Neutrophil (primary cell): ENCODE data around the gene GABRA5.

ENCODE experiments used
- H3K27ac ChIP-seq: fragments of 200-600 bp; sonication (generic); 2 replicates; pipeline ENCODE4 v1.5.1; 2016; ENCODE audit warnings: mild to moderate bottlenecking, moderate library complexity
- H3K27me3 ChIP-seq: fragments of 200-600 bp; sonication (generic); 2 replicates; pipeline ENCODE4 v1.6.0; 2016; ENCODE audit warnings: mild to moderate bottlenecking
- H3K36me3 ChIP-seq: fragments of 200-600 bp; sonication (generic); 2 replicates; pipeline ENCODE4 v1.5.1; 2017
- H3K4me1 ChIP-seq, 2 experiments: fragments of 200-600 bp in 1 of 2; sonication (generic) in 1 of 2; 1 replicate in 1 of 2; 2 replicates in 1 of 2; pipeline versions ENCODE4 v1.5.1 to v1.6.1; 2013 to 2016; ENCODE audit warnings: low read depth in 1 of 2, low read length in 1 of 2, mild to moderate bottlenecking in 1 of 2, moderate library complexity in 1 of 2; ENCODE audit not compliant: control insufficient read depth in 1 of 2, insufficient read depth in 1 of 2
- H3K4me3 ChIP-seq, 2 experiments: fragments of 200-600 bp in 1 of 2; sonication (generic) in 1 of 2; 1 replicate in 1 of 2; 2 replicates in 1 of 2; pipeline ENCODE4 v1.5.1; 2013 to 2016; ENCODE audit warnings: low read depth in 1 of 2, low read length in 1 of 2, mild to moderate bottlenecking in 1 of 2, moderate library complexity in 1 of 2
- H3K9me3 ChIP-seq: fragments of 200-600 bp; sonication (generic); 2 replicates; pipeline ENCODE4 v1.5.1; 2016
- TF ChIP-seq, protein P1 (sequence below): fragments of 200-600 bp; sonication (generic); IDR thresholded peaks from 2 replicates; pipeline ENCODE4 v1.5.1; 2016; ENCODE audit warnings: antibody characterized with exemption

GABRA5 gene

DNA sequence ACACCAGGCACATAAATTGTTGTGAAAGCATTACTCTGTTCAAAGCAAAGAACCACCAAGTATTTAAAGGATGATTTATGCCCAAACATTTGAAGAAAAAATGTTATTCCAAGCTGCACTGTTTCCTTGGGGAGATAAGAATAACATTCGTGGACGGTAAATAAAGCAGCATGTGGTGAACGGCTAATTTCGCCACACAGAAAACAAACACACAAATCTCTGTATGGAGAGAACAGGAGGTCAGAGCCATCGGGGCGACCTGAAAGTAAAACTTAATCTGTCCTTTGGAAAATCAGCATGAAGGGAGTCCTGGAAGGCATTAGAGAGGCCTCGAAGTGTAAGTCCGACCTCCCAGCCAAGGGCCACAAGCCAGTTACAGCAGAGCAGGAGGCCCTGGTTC is 77.0 kb downstream of the GABRA5 start:
- TF ChIP-seq, protein P1, sequence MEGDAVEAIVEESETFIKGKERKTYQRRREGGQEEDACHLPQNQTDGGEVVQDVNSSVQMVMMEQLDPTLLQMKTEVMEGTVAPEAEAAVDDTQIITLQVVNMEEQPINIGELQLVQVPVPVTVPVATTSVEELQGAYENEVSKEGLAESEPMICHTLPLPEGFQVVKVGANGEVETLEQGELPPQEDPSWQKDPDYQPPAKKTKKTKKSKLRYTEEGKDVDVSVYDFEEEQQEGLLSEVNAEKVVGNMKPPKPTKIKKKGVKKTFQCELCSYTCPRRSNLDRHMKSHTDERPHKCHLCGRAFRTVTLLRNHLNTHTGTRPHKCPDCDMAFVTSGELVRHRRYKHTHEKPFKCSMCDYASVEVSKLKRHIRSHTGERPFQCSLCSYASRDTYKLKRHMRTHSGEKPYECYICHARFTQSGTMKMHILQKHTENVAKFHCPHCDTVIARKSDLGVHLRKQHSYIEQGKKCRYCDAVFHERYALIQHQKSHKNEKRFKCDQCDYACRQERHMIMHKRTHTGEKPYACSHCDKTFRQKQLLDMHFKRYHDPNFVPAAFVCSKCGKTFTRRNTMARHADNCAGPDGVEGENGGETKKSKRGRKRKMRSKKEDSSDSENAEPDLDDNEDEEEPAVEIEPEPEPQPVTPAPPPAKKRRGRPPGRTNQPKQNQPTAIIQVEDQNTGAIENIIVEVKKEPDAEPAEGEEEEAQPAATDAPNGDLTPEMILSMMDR, result no peak
- Histone ChIP-seq H3K9me3 (no peaks in the 10 kb centered on the region), H3K36me3 (no peaks in the 10 kb centered on the region), H3K27me3 (no peaks in the 10 kb centered on the region), H3K4me3 (no peak overlapping the region), H3K4me1 (no peaks in the 10 kb centered on the region), H3K27ac (no peak overlapping the region)

DNA sequence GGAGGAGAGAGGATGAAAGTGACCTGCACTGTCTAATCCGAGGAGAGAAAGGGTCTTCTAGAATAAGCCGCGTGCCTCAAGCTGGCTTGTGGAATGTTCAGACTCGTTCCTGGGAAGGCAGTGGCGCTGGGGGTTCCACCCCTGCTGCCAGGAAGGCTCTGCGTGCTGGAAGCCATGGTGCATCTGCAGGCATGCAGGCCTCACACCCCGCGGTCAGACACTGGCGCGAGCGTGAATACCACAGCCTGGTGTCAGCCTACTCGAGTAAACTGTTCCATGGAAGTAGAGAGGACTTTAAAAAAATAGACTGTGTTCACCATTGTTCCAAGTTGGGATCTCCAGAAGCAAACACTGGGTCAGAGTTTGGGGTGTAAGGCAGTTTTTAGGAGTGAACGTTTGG is 78.2 kb downstream of the GABRA5 start:
- H3K4me1 ChIP-seq, result no peaks in the 10 kb centered on the region
- no peaks in the 10 kb centered on the region for H3K9me3 ChIP-seq
- no peak overlapping the region for H3K4me3 ChIP-seq
- no peaks in the 10 kb centered on the region for H3K27me3 ChIP-seq
- TF ChIP-seq, protein P1, result no peak
- H3K27ac ChIP-seq, result no peak overlapping the region
- H3K36me3 ChIP-seq, result no peaks in the 10 kb centered on the region

DNA sequence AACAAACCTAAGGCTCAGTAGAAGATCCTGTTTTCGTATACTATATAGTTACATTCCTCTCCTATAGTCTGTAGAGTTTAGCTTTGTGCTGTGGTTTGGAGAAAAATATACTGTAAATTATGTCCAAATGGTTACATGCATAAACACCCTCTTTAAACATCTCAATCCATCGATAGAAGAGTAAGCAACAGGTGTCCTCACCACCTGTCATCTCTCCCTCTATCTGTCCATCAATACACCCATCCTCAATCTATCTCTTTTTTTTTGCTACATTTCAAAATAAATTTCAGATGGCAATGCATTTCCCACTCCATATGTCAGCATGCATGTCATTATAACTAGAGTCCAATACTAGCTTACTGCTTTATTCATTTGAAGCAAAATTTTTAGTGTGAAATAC is 83.1 kb downstream of the GABRA5 start:
- Histone ChIP-seq H3K4me3 (no peak overlapping the region), H3K27me3 (no peaks in the 10 kb centered on the region), H3K4me1 (no peaks in the 10 kb centered on the region), H3K36me3 (no peaks in the 10 kb centered on the region), H3K27ac (no peak overlapping the region), H3K9me3 (no peaks in the 10 kb centered on the region)
- TF ChIP-seq, protein P1, result no peak

DNA sequence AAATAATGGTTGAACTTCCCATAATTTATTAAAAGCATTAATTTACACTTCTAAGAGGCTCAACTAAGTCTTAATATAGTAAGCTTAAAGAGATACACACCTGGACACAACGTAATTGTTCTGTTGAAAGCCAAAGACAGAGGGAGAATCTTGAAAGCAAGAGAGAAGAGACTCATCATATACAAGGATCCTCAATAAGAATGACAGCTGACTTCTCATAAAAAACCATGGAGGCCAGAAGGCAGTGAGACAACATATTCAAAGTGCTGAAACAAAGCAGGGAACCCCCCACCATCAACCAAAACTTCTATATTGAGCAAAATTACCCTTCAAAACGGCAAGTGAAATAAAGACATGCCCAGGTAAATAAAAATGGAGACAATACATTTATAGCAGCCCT is 87.5 kb downstream of the GABRA5 start:
- Histone ChIP-seq H3K27ac (no peak overlapping the region), H3K9me3 (no peaks in the 10 kb centered on the region), H3K4me1 (no peaks in the 10 kb centered on the region), H3K36me3 (no peaks in the 10 kb centered on the region), H3K4me3 (no peak overlapping the region), H3K27me3 (no peaks in the 10 kb centered on the region)
- TF ChIP-seq, protein P1, result no peak

DNA sequence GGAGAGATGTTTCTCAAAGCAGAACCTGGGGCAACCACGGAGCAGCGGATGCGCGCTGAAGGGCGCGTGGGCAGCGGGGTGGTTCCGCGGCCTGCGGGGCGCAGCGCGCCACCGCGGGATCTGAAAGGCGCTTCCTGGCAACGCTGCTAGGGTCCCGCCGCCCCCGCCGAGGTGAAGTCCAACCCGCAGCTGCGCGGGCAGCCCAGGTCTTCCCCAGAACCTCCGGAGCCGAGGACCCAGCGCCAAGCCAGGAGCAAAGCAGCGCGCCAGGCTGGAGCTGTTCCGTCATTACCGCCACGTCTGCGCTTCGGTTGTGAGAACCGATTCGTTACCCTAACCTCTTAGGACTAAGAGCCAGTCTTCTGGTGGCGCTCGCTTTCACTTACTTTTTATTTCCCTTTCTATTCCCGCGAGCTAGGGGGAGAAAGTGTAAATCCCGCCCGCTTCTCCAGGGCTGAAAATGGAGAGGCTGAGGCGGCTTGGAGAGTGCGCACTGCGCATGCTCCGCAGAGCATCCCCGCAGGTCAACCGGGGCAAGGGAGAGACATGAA is 100.9 kb downstream of the GABRA5 start:
- Histone ChIP-seq H3K27me3 (peaks cover 56% of the 10 kb centered on the region), H3K27ac (no peak overlapping the region), H3K9me3 (no peaks in the 10 kb centered on the region), H3K4me3 (no peak overlapping the region), H3K4me1 (no peaks in the 10 kb centered on the region), H3K36me3 (no peaks in the 10 kb centered on the region)
- TF ChIP-seq, protein P1, result no peak

DNA sequence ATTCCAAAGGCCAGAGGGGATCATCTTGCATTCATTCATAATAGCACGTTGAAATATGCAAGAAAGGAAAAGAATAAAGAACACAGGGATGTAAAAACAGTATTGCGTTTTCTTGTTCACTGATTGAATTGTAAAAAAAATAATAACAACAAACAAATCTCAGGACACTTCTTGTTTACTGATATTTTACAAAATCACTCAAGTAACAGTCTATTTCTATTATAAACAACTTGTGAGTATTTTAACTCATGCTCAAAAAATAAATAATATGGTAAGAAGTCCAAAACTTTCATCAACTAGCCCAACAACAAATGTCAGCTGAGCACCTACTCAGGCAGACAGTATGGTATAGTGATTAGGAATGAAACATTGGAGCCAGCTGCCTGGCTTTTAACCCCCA is 101.9 kb downstream of the GABRA5 start:
- Histone ChIP-seq H3K27ac (no peak overlapping the region), H3K9me3 (no peaks in the 10 kb centered on the region), H3K36me3 (no peaks in the 10 kb centered on the region), H3K27me3 (peaks cover 65% of the 10 kb centered on the region), H3K4me1 (no peaks in the 10 kb centered on the region), H3K4me3 (no peak overlapping the region)
- TF ChIP-seq, protein P1, result no peak
